Measurements from ENCODE around the gene PEMT.
"Not testable (repeated sequence)": the region's sequence is repeated elsewhere in the genome, so short reads cannot be mapped to it uniquely, and the experiment has no call there.

GRCh38 chr17:17639661-17640270, 48.3 kb upstream of the PEMT start:
- not testable (repeated sequence) for TF ChIP-seq CTCF (conservative IDR thresholded peaks at IDR 0.05; ENCODE audit: low read depth, low read length); EZH2 (IDR thresholded peaks at IDR 0.05; ENCODE audit: borderline replicate concordance, low read depth, low read length, poor library complexity, severe bottlenecking)

Measured in A673 (cell line).